GM10266 (cell line): ENCODE measurements around the gene DEDD.

Experiments
- DNase-seq: peaks from one replicate; pipeline ENCODE4 v3.0.0; 2012; ENCODE audit errors: extremely low spot score
- TF ChIP-seq, protein P1 (sequence below): IDR thresholded peaks from 2 replicates; pipeline ENCODE4 v1.5.1; 2012; ENCODE audit warnings: mild to moderate bottlenecking, low read depth; ENCODE audit not compliant: control insufficient read depth, insufficient read depth; ENCODE audit errors: missing control alignments

DEDD gene

DNA sequence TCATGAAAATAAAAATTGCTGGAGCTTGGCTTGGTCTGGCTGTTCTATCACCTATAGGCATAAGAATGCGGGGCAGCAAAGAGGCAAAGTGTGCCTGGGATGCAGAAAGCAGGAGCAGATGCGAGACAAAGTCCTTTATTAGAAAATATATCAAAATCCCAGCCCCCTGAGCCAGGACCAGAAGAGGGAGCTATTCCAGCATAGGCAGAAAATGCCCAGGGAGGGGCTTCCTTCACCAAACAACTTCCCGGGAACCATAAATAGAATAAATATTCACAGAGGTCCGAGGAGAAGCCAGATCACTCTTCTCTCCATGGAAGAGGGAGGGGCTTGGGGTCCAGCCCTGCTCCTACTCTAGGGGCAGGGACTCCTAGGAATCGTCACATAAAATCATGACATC lies 38.7 kb upstream of the DEDD start:
- TF ChIP-seq, protein P1, sequence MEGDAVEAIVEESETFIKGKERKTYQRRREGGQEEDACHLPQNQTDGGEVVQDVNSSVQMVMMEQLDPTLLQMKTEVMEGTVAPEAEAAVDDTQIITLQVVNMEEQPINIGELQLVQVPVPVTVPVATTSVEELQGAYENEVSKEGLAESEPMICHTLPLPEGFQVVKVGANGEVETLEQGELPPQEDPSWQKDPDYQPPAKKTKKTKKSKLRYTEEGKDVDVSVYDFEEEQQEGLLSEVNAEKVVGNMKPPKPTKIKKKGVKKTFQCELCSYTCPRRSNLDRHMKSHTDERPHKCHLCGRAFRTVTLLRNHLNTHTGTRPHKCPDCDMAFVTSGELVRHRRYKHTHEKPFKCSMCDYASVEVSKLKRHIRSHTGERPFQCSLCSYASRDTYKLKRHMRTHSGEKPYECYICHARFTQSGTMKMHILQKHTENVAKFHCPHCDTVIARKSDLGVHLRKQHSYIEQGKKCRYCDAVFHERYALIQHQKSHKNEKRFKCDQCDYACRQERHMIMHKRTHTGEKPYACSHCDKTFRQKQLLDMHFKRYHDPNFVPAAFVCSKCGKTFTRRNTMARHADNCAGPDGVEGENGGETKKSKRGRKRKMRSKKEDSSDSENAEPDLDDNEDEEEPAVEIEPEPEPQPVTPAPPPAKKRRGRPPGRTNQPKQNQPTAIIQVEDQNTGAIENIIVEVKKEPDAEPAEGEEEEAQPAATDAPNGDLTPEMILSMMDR: no peak
- no peak for DNase-seq

DNA sequence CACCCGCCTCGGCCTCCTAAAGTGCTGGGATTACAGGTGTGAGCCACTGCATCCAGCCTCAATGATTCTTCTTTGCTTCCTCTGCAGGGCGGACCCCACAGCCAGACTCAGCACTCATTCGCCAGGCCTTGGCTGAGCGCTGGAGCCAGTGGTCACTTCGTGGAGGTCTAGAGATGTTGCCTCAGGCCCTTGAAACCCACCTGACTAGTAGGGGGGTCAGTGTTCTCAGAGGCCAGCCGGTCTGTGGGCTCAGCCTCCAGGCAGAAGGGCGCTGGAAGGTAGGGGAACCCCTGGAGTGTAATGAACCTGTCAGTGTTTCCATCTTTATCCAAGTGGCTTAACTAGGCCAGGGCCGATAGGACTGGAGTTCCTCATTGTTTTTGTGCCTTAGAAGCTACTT lies 36.4 kb upstream of the DEDD start:
- DNase-seq: no peak
- TF ChIP-seq, protein P1: no peak

DNA sequence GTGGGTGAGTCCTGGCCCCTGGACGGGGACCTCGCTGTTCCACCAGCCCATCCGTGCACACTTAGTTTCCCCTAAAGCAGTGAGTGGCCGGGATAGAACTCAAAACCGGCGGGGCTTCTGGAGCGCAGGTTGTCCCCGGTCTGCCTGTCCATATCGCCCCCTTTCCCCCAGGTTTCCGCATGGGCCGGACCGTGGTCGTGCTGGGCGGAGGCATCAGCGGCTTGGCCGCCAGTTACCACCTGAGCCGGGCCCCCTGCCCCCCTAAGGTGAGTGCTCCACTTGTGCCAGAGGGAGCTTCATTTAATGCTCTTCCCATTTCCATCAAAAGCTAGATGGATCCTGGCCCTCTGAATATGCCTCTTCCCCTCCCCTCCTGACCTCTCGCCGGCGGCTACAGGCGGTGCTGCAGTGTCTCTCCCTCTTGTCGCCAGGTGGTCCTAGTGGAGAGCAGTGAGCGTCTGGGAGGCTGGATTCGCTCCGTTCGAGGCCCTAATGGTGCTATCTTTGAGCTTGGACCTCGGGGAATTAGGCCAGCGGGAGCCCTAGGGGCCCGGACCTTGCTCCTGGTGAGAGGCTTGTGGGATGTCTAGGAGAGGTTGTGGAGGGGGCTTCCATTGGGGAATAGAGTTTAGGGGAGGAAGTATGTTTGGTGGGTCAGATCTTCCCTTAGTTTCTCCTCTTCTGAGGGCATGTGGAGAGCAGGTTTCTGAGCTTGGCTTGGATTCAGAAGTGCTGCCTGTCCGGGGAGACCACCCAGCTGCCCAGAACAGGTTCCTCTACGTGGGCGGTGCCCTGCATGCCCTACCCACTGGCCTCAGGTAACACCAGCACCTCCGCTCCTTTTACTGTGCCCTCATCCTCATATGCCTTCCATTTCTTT lies 34.4 kb upstream of the DEDD start:
- TF ChIP-seq, protein P1: no peak
- no peak for DNase-seq

DNA sequence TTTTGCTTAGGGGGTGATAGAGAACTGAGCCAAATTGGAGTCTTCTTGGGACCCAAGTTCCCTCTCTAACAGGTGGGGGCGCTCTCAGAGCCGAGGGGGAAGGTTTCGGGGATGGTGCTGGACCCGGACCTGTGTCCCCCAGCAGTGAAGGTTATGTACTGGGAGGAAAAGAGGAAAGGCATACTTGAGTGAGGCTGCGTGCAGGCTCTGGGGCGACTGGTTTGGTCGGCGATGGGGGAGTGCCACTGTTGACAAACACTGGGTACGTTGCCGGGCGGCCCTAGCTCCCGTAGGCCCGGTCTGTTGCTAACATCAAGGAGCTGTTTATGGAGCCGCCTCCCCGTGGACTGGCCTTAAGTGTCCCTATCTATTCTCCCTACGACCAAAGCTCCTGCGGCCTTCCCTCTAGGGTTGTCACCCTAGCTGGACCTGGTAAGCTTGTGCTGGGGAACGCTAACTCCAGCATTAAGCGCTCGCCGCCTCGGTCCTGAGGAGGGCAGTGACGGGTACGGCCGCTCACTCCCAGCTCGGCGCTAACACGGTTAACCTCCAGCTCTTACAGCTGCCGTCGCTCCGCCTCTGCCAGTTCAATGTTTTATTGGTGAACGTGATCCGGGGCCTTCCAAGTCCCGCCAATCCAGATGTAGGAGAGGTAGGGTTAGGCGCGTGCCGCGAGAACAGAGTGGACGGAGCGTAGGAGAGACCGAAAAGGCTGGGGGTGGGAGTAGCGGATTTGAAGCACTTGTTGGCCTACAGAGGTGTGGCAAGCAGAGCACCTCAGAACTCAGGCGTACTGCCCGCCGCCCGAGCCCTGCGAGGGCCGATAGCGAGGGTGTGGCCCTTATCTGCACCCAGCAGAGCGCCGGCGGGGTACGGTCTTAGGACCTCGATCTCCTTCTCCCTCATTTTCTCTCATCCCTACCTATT lies 33.5 kb upstream of the DEDD start, which contains the start of gene PPOX:
PPOX (plus strand) TSS at position 685 of the 927 bp plus-strand sequence. CDS start 422 bp downstream, outside the sequence.
- TF ChIP-seq, protein P1: peak; percentile 44
- peak; percentile 89 for DNase-seq

DNA sequence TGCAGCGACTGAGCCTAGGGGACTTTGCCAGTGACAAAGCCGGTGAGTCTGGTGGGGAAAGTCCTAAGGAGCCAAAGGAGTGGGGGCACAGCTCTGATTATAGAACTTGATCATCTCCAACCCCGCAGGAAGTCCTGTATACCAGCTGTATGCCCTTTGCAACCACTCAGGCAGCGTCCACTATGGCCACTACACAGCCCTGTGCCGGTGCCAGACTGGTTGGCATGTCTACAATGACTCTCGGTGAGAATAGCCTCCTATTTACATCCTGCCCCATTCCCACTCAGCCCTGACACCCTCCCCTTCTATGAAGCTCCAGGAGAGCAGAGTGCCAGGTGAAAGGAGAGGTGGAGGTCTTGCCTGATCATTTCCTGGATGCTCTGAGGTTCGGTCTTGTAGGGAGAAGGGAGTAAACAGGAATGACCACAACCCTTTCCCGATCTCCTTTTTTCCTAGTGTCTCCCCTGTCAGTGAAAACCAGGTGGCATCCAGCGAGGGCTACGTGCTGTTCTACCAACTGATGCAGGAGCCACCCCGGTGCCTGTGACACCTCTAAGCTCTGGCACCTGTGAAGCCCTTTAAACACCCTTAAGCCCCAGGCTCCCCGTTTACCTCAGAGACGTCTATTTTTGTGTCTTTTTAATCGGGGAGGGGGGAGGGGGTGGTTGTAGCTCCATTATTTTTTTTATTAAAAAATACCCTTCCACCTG lies 32.6 kb upstream of the DEDD start:
- TF ChIP-seq, protein P1: no peak
- DNase-seq: no peak

DNA sequence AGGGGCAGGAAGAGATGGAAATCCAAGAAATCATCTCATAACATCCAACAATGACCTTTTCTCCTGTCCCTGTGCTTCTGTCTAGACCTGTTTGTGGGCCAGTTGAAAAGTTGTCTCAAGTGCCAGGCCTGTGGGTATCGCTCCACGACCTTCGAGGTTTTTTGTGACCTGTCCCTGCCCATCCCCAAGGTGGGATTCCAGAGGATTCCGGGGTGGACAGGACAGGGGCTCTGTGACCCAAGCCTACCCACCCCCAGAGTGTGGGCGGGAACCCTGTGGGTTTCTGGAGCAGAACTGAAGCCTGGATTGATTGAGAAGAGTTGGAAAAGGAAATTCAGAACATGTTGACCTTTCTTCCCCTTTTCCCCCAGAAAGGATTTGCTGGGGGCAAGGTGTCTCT lies 31.3 kb upstream of the DEDD start:
- DNase-seq: no peak
- TF ChIP-seq, protein P1: no peak
